Keratinocyte (primary cell): Measurements from ENCODE around the gene STAMBPL1. TPM values are rescaled to one million over a fixed set of nuclear protein-coding genes. Genes with fewer than 3 reads are reported as not detected.

ENCODE experiments used
- DNase-seq: peaks from one replicate; pipeline ENCODE4 v3.0.0-alpha.2; 2011; ENCODE audit warnings: low read depth, missing footprints, low spot score
- FAIRE-seq: peaks from 2 replicates; lab custom pipeline; 2011; peaks lifted over from hg19 to GRCh38; lab: Jason Lieb, UNC
- H2AFZ ChIP-seq: 2 replicates; pipeline ENCODE4 v1.6.0; 2012; ENCODE audit warnings: low read length, control low read depth, inconsistent platforms; ENCODE audit not compliant: control insufficient read depth
- H3K27ac ChIP-seq: 2 replicates; pipeline ENCODE4 v1.5.1; 2011; ENCODE audit warnings: low read length; ENCODE audit not compliant: control insufficient read depth, insufficient read depth
- H3K27me3 ChIP-seq: 3 replicates; pipeline ENCODE4 v1.6.0; 2011; ENCODE audit warnings: low read length; ENCODE audit not compliant: control insufficient read depth, insufficient read depth; ENCODE audit errors: extremely low read depth
- H3K36me3 ChIP-seq, 2 experiments: 2 replicates in 1 of 2; 3 replicates in 1 of 2; pipeline ENCODE4 v1.5.1; 2011; ENCODE audit warnings: low read length in 2 of 2, mild to moderate bottlenecking in 1 of 2; ENCODE audit not compliant: control insufficient read depth in 2 of 2, insufficient read depth in 2 of 2; ENCODE audit errors: extremely low read depth in 1 of 2
- H3K4me1 ChIP-seq: 3 replicates; pipeline ENCODE4 v1.5.1; 2011; ENCODE audit warnings: low read length; ENCODE audit not compliant: control insufficient read depth, insufficient read depth; ENCODE audit errors: extremely low read depth
- H3K4me2 ChIP-seq: 3 replicates; pipeline ENCODE4 v1.6.0; 2011; ENCODE audit warnings: low read depth, low read length; ENCODE audit not compliant: control insufficient read depth, insufficient read depth; ENCODE audit errors: extremely low read depth
- H3K4me3 ChIP-seq, 3 experiments: fragments of 200-600 bp in 1 of 3; sonication (generic) in 1 of 3; 2 replicates in 2 of 3; 3 replicates in 1 of 3; pipeline ENCODE4 v1.5.1; 2011 to 2016; ENCODE audit warnings: low read length in 3 of 3, mild to moderate bottlenecking in 3 of 3, control low read depth in 2 of 3, inconsistent platforms in 1 of 3, low read depth in 1 of 3, mixed read lengths in 1 of 3, mixed run types in 1 of 3, moderate library complexity in 1 of 3; ENCODE audit not compliant: control insufficient read depth in 2 of 3, insufficient read depth in 2 of 3; ENCODE audit errors: extremely low read depth in 1 of 3
- H3K79me2 ChIP-seq: 2 replicates; pipeline ENCODE4 v1.6.0; 2012; ENCODE audit warnings: low read length; ENCODE audit not compliant: control insufficient read depth, insufficient read depth
- H3K9ac ChIP-seq: 3 replicates; pipeline ENCODE4 v1.6.0; 2011; ENCODE audit warnings: low read length; ENCODE audit not compliant: control insufficient read depth, insufficient read depth; ENCODE audit errors: extremely low read depth
- H3K9me1 ChIP-seq: 3 replicates; pipeline ENCODE4 v1.6.0; 2011; ENCODE audit warnings: low read length; ENCODE audit not compliant: control insufficient read depth, insufficient read depth; ENCODE audit errors: extremely low read depth
- H3K9me3 ChIP-seq: 2 replicates; pipeline ENCODE4 v1.5.1; 2012; ENCODE audit warnings: low read depth, low read length; ENCODE audit not compliant: control insufficient read depth
- H4K20me1 ChIP-seq: 3 replicates; pipeline ENCODE4 v1.6.0; 2011; ENCODE audit warnings: low read length; ENCODE audit not compliant: control insufficient read depth, insufficient read depth; ENCODE audit errors: extremely low read depth
- CTCF ChIP-seq, 3 experiments: IDR thresholded peaks in 1 of 3; conservative IDR thresholded peaks in 1 of 3; optimal IDR thresholded peaks in 1 of 3; 2 replicates in 2 of 3; 3 replicates in 1 of 3; pipeline versions ENCODE3 to v1.5.1; 2011; ENCODE audit warnings: low read length in 3 of 3, mild to moderate bottlenecking in 3 of 3, moderate library complexity in 2 of 3, control low read depth in 1 of 3, inconsistent platforms in 1 of 3; ENCODE audit not compliant: insufficient read depth in 2 of 3; ENCODE audit errors: extremely low read depth in 1 of 3
- EZH2 ChIP-seq: IDR thresholded peaks from one replicate; pipeline ENCODE4 v1.6.1; 2012; ENCODE audit warnings: inconsistent platforms, mild to moderate bottlenecking, low read length, moderate library complexity
- dilution Hi-C: fragments of 300-500 bp; cut with MboI; formaldehyde crosslinking; loops from one replicate; pipeline ENCODE4 v1.7.0; 2020; ENCODE audit warnings: low sequenced_read_pairs; ENCODE audit not compliant: extremely low pct_ligation_motif_present
- polyA plus RNA-seq, 5 experiments: library from polyadenylated mRNA; depleted of rRNA in 3 of 5; stranded (reverse) in 3 of 5; stranded (forward) in 1 of 5; unstranded in 1 of 5; fragments of >200 nt; gene quantifications; 1 replicate in 1 of 5; 2 replicates in 3 of 5; 3 replicates in 1 of 5; pipeline versions ENCODE4 v1.2.1 to v1.2.3, GENCODE V29; 2011 to 2012; ENCODE audit warnings: missing spikeins in 2 of 5, low read depth in 1 of 5, low replicate concordance in 1 of 5

The STAMBPL1 gene
- polyA plus RNA-seq, 1 donor (not counting 4 experiments of a cell fraction or from before 2014, with no cell fraction given), result 9.0 TPM

- Histone ChIP-seq H3K9ac (no peak overlapping the region), H4K20me1 (no peaks in the 10 kb centered on the region), H3K9me1 (no peaks in the 10 kb centered on the region), H3K4me1 (no peaks in the 10 kb centered on the region), H3K4me2 (no peak overlapping the region), H3K9me3 (no peaks in the 10 kb centered on the region), H3K79me2 (no peaks in the 10 kb centered on the region), H3K27ac (no peak overlapping the region), H3K4me3 (no peak overlapping the region), H3K27me3 (no peaks in the 10 kb centered on the region), H3K36me3 (no peaks in the 10 kb centered on the region), H2AFZ (no peak overlapping the region)
- DNase-seq, result no peak
- no peak for FAIRE-seq
- TF ChIP-seq EZH2 (no peak), CTCF (optimal IDR thresholded peaks at IDR 0.05 in 1 of 3, IDR thresholded peaks at IDR 0.05 in 1 of 3, conservative IDR thresholded peaks at IDR 0.05 in 1 of 3; ENCODE audit: extremely low read depth in 1 of 3, insufficient read depth in 2 of 3, low read length in 3 of 3) (no peak)
- dilution Hi-C loops, result no loop called here
These were observed 77.3 kb downstream of the STAMBPL1 start for GRCh38 chr10:88957381-88957780.

DNA sequence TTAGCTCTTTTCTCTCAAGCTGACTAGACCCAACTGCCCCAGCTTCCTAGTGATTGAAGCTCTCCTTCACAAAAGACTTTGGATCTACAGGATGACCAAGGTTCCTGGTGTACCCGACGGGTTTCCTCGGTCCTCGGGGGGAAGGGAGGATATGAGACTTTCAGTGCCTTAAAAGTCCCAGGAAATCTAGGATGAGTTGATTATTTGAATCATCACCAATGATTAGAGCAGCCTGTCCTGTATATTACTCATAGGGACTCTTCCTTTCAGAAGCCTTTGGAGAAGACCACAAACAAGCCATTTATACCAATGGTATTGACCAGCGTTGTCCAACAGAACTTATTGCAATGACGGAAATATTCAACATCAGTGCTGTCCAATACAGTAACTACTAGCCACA lies 78.7 kb downstream of the STAMBPL1 start:
- Histone ChIP-seq H3K9ac (no peak overlapping the region), H4K20me1 (no peaks in the 10 kb centered on the region), H3K27me3 (no peaks in the 10 kb centered on the region), H3K36me3 (no peaks in the 10 kb centered on the region), H3K4me2 (no peak overlapping the region), H3K9me1 (no peaks in the 10 kb centered on the region), H3K9me3 (no peaks in the 10 kb centered on the region), H3K27ac (no peak overlapping the region), H2AFZ (no peak overlapping the region), H3K79me2 (no peaks in the 10 kb centered on the region), H3K4me3 (no peak overlapping the region), H3K4me1 (no peaks in the 10 kb centered on the region)
- TF ChIP-seq EZH2, result no peak
- FAIRE-seq (no peak), DNase-seq (no peak)
- dilution Hi-C loops, result no loop called here

GRCh38 chr10:88960802-88961201 lies 80.8 kb downstream of the STAMBPL1 start:
- Histone ChIP-seq H3K27ac (no peak overlapping the region), H3K4me1 (no peaks in the 10 kb centered on the region), H3K27me3 (no peaks in the 10 kb centered on the region), H3K4me3 (no peak overlapping the region), H3K9me1 (no peaks in the 10 kb centered on the region), H3K9ac (no peak overlapping the region), H3K9me3 (no peaks in the 10 kb centered on the region), H4K20me1 (no peaks in the 10 kb centered on the region), H2AFZ (no peak overlapping the region), H3K4me2 (no peak overlapping the region), H3K79me2 (no peaks in the 10 kb centered on the region), H3K36me3 (no peaks in the 10 kb centered on the region)
- FAIRE-seq (peak; percentile 66), DNase-seq (no peak)
- TF ChIP-seq CTCF (optimal IDR thresholded peaks at IDR 0.05 in 1 of 3, IDR thresholded peaks at IDR 0.05 in 1 of 3, conservative IDR thresholded peaks at IDR 0.05 in 1 of 3; ENCODE audit: extremely low read depth in 1 of 3, insufficient read depth in 2 of 3, low read length in 3 of 3) (no peak), EZH2 (no peak)
- dilution Hi-C loops, result no loop called here
